Stimulated activated naive CD4-positive, alpha-beta T cell treated with Interleukin-2 at 50 U/mL for 16 hours (primary cell): ENCODE data around the gene HIGD2A.

ENCODE experiments used
- DNase-seq: peaks from one replicate; lab custom pipeline; 2025; lab: John Stamatoyannopoulos, UW

HIGD2A gene

DNA sequence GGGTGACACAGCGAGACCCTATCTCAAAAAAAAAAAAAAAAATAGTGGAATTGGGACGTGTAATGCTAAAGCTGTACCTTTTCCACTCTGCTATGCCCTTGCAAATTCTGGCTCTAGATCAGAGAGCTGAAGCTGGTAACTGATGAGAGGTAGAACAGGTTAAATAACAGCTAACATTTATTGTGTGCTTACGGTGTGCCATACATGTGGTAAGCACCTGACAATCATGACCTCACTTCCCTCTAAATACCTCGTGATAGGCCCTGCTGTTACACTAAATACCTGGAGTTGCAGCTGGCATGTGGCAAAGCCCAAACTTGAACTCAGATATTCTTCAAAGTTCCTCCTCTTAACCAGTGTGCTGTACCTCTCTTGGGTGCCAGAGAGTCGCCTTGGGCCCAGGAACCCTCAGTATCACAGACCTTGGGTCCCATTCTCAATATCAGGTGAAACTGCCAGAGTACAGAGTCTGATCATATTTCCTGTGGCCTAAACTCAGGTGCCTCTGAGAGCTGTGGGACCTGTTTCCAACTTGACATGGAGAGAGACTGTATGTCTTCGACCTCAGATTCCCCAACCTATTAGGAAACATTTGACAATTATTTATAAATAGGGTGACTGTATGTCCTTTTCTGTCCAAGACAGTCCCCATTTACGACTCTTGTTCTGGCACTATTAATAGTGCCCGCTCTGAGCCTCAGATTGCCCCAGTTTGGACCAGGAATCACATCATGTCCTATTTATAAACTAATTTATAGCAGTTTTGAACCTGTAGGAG lies 18.4 kb upstream of the HIGD2A start:
- DNase-seq: no peak

GRCh38 chr5:176371621-176372539 lies 16.7 kb upstream of the HIGD2A start:
- no peak for DNase-seq

- DNase-seq: no peak
Observed at GRCh38 chr5:176373100-176373818, 15.3 kb upstream of the HIGD2A start.

GRCh38 chr5:176379881-176380280 lies 8.7 kb upstream of the HIGD2A start:
- no peak for DNase-seq

- no peak for DNase-seq
Observed at GRCh38 chr5:176381423-176381822, 7.1 kb upstream of the HIGD2A start.

DNA sequence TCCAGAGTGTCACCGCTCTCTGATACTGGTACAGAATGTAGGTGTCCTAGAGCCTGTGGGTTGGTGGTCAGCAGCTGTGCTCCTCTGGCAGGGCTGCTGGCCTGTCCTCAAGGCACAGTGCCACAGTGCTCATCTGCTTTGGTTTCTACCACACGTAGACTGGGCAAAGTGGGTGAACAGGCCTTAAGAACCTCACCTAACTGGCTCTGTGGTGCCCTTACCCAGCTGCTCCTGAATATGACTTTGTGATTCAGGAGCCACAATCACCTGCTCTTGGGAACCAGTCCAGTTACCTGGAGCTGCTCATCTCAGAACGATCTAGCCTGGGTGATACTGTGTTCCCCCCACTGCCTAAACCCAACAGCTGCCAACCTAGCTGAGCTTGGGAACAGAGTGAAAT lies 6.6 kb upstream of the HIGD2A start:
- no peak for DNase-seq

GRCh38 chr5:176382721-176383120 lies 5.8 kb upstream of the HIGD2A start:
- DNase-seq: no peak

GRCh38 chr5:176383248-176383905 lies 5.2 kb upstream of the HIGD2A start:
- DNase-seq: no peak

DNA sequence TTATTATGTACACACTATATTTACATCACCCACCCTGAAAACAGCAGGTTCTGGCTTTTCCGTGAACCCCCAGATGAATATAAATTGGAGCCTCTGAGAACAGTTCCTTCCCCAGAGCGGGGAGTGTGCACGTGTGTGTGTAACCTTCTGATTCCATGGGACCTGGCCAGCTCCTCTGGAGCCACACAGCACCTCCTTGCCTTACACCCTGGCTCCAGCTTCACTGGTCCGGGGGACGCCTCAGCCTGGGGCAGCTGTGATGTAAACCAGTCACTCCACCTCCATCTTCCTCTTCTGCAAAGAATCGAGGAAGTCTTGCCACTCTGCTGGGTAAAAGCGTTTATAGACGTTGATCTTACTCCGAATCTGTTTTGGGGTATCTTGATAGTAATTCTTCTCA lies 4.6 kb upstream of the HIGD2A start:
- no peak for DNase-seq

- DNase-seq: no peak
Observed at GRCh38 chr5:176384366-176384930, 4.1 kb upstream of the HIGD2A start.

GRCh38 chr5:176384991-176385390 lies 3.6 kb upstream of the HIGD2A start:
- DNase-seq: no peak

DNA sequence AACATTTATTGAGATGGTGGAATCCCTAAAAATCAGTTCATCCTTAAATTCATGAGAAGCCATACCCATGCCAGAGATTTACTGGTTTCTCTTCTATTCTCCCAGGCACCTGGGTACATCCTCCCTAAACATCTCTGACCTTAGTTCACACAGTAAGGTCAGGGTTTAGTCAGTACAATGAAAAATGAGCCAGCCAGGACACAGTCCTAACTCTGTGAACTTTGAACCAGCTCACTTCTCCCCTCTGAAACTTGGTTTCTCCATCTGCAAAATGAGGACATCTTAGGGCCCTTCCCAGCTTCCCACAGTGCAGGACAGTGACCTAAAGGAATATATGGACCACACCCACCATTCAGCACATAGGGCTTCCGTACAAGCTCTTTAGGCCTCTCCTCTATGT lies 2.1 kb upstream of the HIGD2A start:
- DNase-seq: no peak

- DNase-seq: no peak
Observed at GRCh38 chr5:176387384-176387925, 1.1 kb upstream of the HIGD2A start.

DNA sequence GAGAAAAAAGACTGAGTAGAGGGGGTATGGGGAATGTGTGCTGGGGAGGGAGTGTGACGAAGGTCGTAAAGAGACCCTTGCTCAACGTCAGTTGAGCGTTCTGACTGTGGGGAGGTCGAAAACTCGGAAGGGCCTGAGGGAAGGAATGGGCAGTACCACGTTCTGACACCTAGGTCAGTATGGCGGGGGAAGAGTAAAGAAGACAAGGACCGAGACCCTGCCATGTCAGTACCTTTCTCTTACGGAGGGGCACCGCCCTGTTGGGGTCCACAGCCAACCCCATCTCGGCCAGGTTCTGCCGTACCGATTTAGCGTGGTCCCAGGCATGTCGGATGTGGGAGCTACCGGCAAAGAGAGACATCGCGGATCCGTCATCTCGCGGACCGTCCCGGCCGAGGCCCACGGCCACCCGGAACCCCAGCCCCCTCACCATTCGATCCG lies 528 bp upstream of the HIGD2A start:
- no peak for DNase-seq

DNA sequence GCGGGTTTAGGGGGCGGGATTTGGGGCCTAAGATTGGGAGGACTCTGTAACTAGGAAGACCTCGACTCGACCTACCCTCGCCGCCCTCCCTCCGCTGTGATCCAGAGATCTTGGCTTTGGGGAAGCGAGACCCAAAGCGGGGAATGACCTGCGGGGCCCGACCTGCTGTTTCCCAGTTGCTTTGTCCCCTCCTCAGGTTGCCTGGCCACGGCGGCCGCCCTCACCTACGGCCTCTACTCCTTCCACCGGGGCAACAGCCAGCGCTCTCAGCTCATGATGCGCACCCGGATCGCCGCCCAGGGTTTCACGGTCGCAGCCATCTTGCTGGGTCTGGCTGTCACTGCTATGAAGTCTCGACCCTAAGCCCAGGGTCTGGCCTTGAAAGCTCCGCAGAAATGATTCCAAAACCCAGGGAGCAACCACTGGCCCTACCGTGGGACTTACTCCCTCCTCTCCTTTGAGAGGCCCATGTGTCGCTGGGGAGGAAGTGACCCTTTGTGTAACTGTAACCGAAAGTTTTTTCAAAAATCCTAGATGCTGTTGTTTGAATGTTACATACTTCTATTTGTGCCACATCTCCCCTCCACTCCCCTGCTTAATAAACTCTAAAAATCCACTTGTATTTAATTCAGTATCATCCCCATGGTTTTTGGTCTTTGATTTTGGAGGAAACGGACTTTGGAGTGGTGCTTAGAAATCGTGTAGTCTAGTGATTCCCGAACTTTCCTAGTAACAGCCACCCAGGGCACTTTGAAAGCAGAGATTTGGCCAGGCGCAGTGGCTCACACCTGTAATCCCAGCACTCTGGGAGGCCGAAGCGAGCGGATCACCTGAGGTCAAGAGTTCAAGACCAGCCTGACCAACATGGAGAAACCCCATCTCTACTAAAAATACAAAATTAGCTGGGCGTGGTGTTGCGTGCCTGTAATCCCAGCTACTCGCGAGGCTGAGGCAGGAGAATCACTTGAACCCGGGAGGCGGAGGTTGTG lies 878 bp downstream of the HIGD2A start:
- DNase-seq: peak; percentile 82

GRCh38 chr5:176391479-176391878 lies 2.9 kb downstream of the HIGD2A start:
- no peak for DNase-seq

DNA sequence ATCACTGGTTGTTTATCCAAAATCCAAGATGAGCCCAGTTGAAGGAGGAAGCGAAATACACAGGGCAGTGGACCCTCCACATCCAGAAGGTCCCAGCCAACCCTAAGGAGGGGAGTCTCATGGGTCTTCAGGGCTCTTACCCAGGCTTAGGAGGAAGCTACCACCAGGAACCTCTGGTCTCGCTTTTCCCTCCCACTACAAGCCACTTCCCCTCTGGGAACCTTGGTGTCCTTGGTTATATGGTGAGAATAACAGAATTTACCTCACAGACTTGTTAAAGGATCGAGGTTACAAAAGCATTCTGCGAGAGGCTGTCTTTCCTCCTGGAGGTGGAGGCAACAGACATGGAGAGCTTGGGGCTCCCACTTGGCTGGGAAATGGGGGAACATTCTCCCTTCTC lies 3.4 kb downstream of the HIGD2A start:
- no peak for DNase-seq

GRCh38 chr5:176392526-176392925 lies 4.0 kb downstream of the HIGD2A start:
- no peak for DNase-seq

GRCh38 chr5:176394096-176394495 lies 5.5 kb downstream of the HIGD2A start:
- DNase-seq: no peak
